ENCODE data around the gene SYNDIG1.

Gene SYNDIG1

GRCh38 chr20:24659835-24660234 lies 190.4 kb downstream of the SYNDIG1 start:
- H3K4me3 ChIP-seq (ENCODE audit: low read depth, low read length) = no peak overlapping the region
- DNase-seq (ENCODE audit: low read depth) = no peak
- TF ChIP-seq CTCF (IDR thresholded peaks at IDR 0.05; ENCODE audit: low read depth, low read length, missing control alignments) = no peak
- in situ Hi-C loops (cut with HindIII; ENCODE audit: low sequenced_read_pairs) = no loop called here

- in situ Hi-C loops (cut with HindIII; ENCODE audit: low sequenced_read_pairs) = no loop called here
- no peak for TF ChIP-seq CTCF (IDR thresholded peaks at IDR 0.05; ENCODE audit: low read depth, low read length, missing control alignments)
- no peak for DNase-seq (ENCODE audit: low read depth)
These were observed 191.2 kb downstream of the SYNDIG1 start for GRCh38 chr20:24660651-24661050.

GRCh38 chr20:24661255-24661654 lies 191.8 kb downstream of the SYNDIG1 start:
- TF ChIP-seq CTCF (IDR thresholded peaks at IDR 0.05; ENCODE audit: low read depth, low read length, missing control alignments) = no peak

More at GRCh38 chr20:24660651-24661050, 191.2 kb downstream of the SYNDIG1 start:
- no peak overlapping the region for H3K4me3 ChIP-seq (ENCODE audit: low read depth, low read length)

GRCh38 chr20:24662322-24662721 lies 192.9 kb downstream of the SYNDIG1 start:
- DNase-seq (ENCODE audit: low read depth) = no peak

More at GRCh38 chr20:24661255-24661654, 191.8 kb downstream of the SYNDIG1 start:
- no peak for DNase-seq (ENCODE audit: low read depth)
- no peak overlapping the region for H3K4me3 ChIP-seq (ENCODE audit: low read depth, low read length)
- in situ Hi-C loops (cut with HindIII; ENCODE audit: low sequenced_read_pairs) = no loop called here

GRCh38 chr20:24662752-24663365 lies 193.4 kb downstream of the SYNDIG1 start:
- no peak for DNase-seq (ENCODE audit: low read depth)
- TF ChIP-seq CTCF (IDR thresholded peaks at IDR 0.05; ENCODE audit: low read depth, low read length, missing control alignments) = no peak
- in situ Hi-C loops (cut with HindIII; ENCODE audit: low sequenced_read_pairs) = no loop called here
- H3K4me3 ChIP-seq (ENCODE audit: low read depth, low read length) = no peak overlapping the region

More at GRCh38 chr20:24662322-24662721, 192.9 kb downstream of the SYNDIG1 start:
- no peak for TF ChIP-seq CTCF (IDR thresholded peaks at IDR 0.05; ENCODE audit: low read depth, low read length, missing control alignments)
- in situ Hi-C loops (cut with HindIII; ENCODE audit: low sequenced_read_pairs) = no loop called here
- H3K4me3 ChIP-seq (ENCODE audit: low read depth, low read length) = no peak overlapping the region

GRCh38 chr20:24663496-24663895 lies 194.1 kb downstream of the SYNDIG1 start:
- in situ Hi-C loops (cut with HindIII; ENCODE audit: low sequenced_read_pairs) = no loop called here
- DNase-seq (ENCODE audit: low read depth) = no peak
- TF ChIP-seq CTCF (IDR thresholded peaks at IDR 0.05; ENCODE audit: low read depth, low read length, missing control alignments) = no peak
- H3K4me3 ChIP-seq (ENCODE audit: low read depth, low read length) = no peak overlapping the region

Data from astrocyte of the cerebellum (primary cell).